Measurements from ENCODE around the gene FCHO2. TPM values are rescaled to one million over a fixed set of nuclear protein-coding genes. Genes with fewer than 3 reads are reported as not detected.

Gene FCHO2
- total RNA-seq, 1 donor from 2014 or later = 17.7 TPM

GRCh38 chr5:73106335-73106734 is 150.5 kb downstream of the FCHO2 start:
- Histone ChIP-seq H3F3A (ENCODE audit: low read depth) (no peaks in the 10 kb centered on the region), H3K36me3 (no peaks in the 10 kb centered on the region), H3K9me3 (ENCODE audit: low read depth) (no peaks in the 10 kb centered on the region), H3K9ac (no peak overlapping the region), H2AFZ (replicated peaks) (no peak overlapping the region), H3K4me1 (no peaks in the 10 kb centered on the region), H3K4me2 (no peak overlapping the region), H4K20me1 (ENCODE audit: low read depth) (no peaks in the 10 kb centered on the region), H3K4me3 (no peak overlapping the region), H3K79me2 (ENCODE audit: low read depth) (no peaks in the 10 kb centered on the region), H3K27me3 (no peaks in the 10 kb centered on the region), H3K27ac (no peak overlapping the region)
- peaks cover 11% of the 10 kb centered on the region for H3K9me3 Mint-ChIP-seq
- H3K4me1 Mint-ChIP-seq = no peaks in the 10 kb centered on the region
- H3K27me3 Mint-ChIP-seq (ENCODE audit: insufficient read depth, low read depth) = peaks cover 2% of the 10 kb centered on the region
- no peak for DNase-seq (ENCODE audit: low spot score)
- H3K27ac Mint-ChIP-seq = no peak overlapping the region
- H3K4me3 Mint-ChIP-seq = no peak overlapping the region
- no peak for TF ChIP-seq EZH2phosphoT487 (IDR thresholded peaks at IDR 0.05)
- no peak for TF ChIP-seq EZH2 (IDR thresholded peaks at IDR 0.05)
- TF ChIP-seq CTCF (IDR thresholded peaks at IDR 0.05) = no peak
- H3K36me3 Mint-ChIP-seq = no peaks in the 10 kb centered on the region

- H3K9ac ChIP-seq = no peak overlapping the region
- no peaks in the 10 kb centered on the region for H4K20me1 ChIP-seq (ENCODE audit: low read depth)
- H3K4me3 ChIP-seq = no peak overlapping the region
- no peak for DNase-seq (ENCODE audit: low spot score)
- Mint-ChIP-seq H3K9me3 (peaks cover 11% of the 10 kb centered on the region), H3K27ac (no peak overlapping the region), H3K4me3 (no peak overlapping the region), H3K4me1 (no peaks in the 10 kb centered on the region), H3K36me3 (no peaks in the 10 kb centered on the region), H3K27me3 (ENCODE audit: insufficient read depth, low read depth) (peaks cover 5% of the 10 kb centered on the region)
- no peaks in the 10 kb centered on the region for H3K79me2 ChIP-seq (ENCODE audit: low read depth)
- no peaks in the 10 kb centered on the region for H3K27me3 ChIP-seq
- no peak for TF ChIP-seq CTCF (IDR thresholded peaks at IDR 0.05)
- no peaks in the 10 kb centered on the region for H3K9me3 ChIP-seq (ENCODE audit: low read depth)
- no peak overlapping the region for H3K27ac ChIP-seq
- no peak overlapping the region for H2AFZ ChIP-seq (replicated peaks)
- no peaks in the 10 kb centered on the region for H3K36me3 ChIP-seq
- no peaks in the 10 kb centered on the region for H3F3A ChIP-seq (ENCODE audit: low read depth)
- H3K4me2 ChIP-seq = no peak overlapping the region
- no peaks in the 10 kb centered on the region for H3K4me1 ChIP-seq
Measured at GRCh38 chr5:73110190-73110589, 154.3 kb downstream of the FCHO2 start.

GRCh38 chr5:73111536-73111935 is 155.7 kb downstream of the FCHO2 start:
- Histone ChIP-seq H3K27me3 (peaks cover 7% of the 10 kb centered on the region), H3K9me3 (ENCODE audit: low read depth) (no peaks in the 10 kb centered on the region), H3K4me1 (no peaks in the 10 kb centered on the region), H3K4me3 (no peak overlapping the region), H3F3A (ENCODE audit: low read depth) (no peaks in the 10 kb centered on the region), H3K36me3 (no peaks in the 10 kb centered on the region), H2AFZ (replicated peaks) (no peak overlapping the region), H4K20me1 (ENCODE audit: low read depth) (no peaks in the 10 kb centered on the region), H3K4me2 (no peak overlapping the region), H3K27ac (no peak overlapping the region), H3K9ac (no peak overlapping the region), H3K79me2 (ENCODE audit: low read depth) (no peaks in the 10 kb centered on the region)
- Mint-ChIP-seq H3K27me3 (ENCODE audit: insufficient read depth, low read depth) (peaks cover 5% of the 10 kb centered on the region), H3K4me1 (no peaks in the 10 kb centered on the region), H3K27ac (no peak overlapping the region), H3K9me3 (peaks cover 11% of the 10 kb centered on the region), H3K36me3 (no peaks in the 10 kb centered on the region), H3K4me3 (no peak overlapping the region)
- no peak for DNase-seq (ENCODE audit: low spot score)
- TF ChIP-seq EZH2 (IDR thresholded peaks at IDR 0.05) (no peak), EZH2phosphoT487 (IDR thresholded peaks at IDR 0.05) (no peak), CTCF (IDR thresholded peaks at IDR 0.05) (no peak)

GRCh38 chr5:73112359-73112758 is 156.5 kb downstream of the FCHO2 start:
- peaks cover 15% of the 10 kb centered on the region for H3K27me3 ChIP-seq
- Mint-ChIP-seq H3K27me3 (ENCODE audit: insufficient read depth, low read depth) (peaks cover 8% of the 10 kb centered on the region), H3K4me1 (no peaks in the 10 kb centered on the region), H3K36me3 (no peaks in the 10 kb centered on the region), H3K27ac (no peak overlapping the region), H3K9me3 (peaks cover 7% of the 10 kb centered on the region), H3K4me3 (no peak overlapping the region)
- H3K4me2 ChIP-seq = no peak overlapping the region
- no peak for TF ChIP-seq EZH2phosphoT487 (IDR thresholded peaks at IDR 0.05)
- TF ChIP-seq EZH2 (IDR thresholded peaks at IDR 0.05) = no peak
- TF ChIP-seq CTCF (IDR thresholded peaks at IDR 0.05) = no peak
- no peak for DNase-seq (ENCODE audit: low spot score)
- H3K4me1 ChIP-seq = no peaks in the 10 kb centered on the region
- no peak overlapping the region for H3K9ac ChIP-seq
- H3K27ac ChIP-seq = no peak overlapping the region
- no peaks in the 10 kb centered on the region for H3K9me3 ChIP-seq (ENCODE audit: low read depth)
- no peaks in the 10 kb centered on the region for H3K36me3 ChIP-seq
- no peak overlapping the region for H3K4me3 ChIP-seq
- H2AFZ ChIP-seq (replicated peaks) = no peak overlapping the region
- no peaks in the 10 kb centered on the region for H3K79me2 ChIP-seq (ENCODE audit: low read depth)
- H3F3A ChIP-seq (ENCODE audit: low read depth) = no peaks in the 10 kb centered on the region
- H4K20me1 ChIP-seq (ENCODE audit: low read depth) = no peaks in the 10 kb centered on the region

All from neural progenitor cell (in vitro differentiated cells).